ENCODE measurements around the gene BAG3.

Gene BAG3

GRCh38 chr10:119713744-119714483, 62.7 kb downstream of the BAG3 start:
- H3K27ac ChIP-seq: no peak overlapping the region
- TF ChIP-seq CTCF (conservative IDR thresholded peaks at IDR 0.05): no peak

GRCh38 chr10:119714484-119714816, 63.3 kb downstream of the BAG3 start:
- H3K27ac ChIP-seq: no peak overlapping the region
- no peak for TF ChIP-seq CTCF (conservative IDR thresholded peaks at IDR 0.05)

- TF ChIP-seq CTCF (conservative IDR thresholded peaks at IDR 0.05): no peak
Measured at GRCh38 chr10:119715628-119716505, 64.7 kb downstream of the BAG3 start.

DNA sequence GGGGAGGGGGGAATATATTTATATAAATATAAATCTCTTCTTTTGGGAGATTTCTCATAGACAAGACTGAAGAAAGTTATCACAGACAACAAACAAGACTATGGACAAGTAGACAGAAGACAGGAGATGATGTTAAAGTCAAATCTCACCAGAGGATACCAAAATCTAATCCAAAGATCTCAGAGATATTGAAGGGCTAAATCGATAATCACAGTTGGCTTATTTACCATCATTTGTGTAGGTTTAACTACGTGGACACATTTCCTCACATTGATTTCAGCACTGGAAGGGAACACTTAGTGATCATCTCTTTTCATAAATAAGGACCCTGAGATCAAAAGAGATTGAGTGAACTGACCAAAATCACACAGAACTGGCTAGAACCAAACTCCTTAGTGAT, 72.0 kb downstream of the BAG3 start:
- no peak for TF ChIP-seq CTCF (conservative IDR thresholded peaks at IDR 0.05)
- no peak overlapping the region for H3K27ac ChIP-seq

More at GRCh38 chr10:119715628-119716505, 64.7 kb downstream of the BAG3 start:
- H3K27ac ChIP-seq: no peak overlapping the region

DNA sequence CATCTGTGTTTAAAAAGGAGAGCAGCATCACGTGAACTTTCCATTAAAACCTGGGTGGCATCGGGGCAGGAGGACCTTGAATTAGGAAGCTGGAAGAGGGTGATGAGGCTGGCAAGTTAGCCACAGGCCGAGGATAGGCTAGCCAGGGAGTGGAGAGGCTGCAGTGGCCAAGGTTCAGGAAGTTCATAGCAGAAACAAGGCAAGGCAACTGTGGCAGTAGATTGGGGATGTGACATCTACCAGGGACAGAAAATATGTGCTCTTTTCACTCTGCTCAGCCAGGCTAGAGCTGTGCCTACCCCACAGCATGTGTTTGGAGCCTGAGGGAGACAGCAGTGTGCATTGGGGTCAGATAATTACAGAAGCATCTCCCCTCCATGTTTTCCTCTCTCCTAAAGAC, 72.4 kb downstream of the BAG3 start:
- no peak overlapping the region for H3K27ac ChIP-seq
- no peak for TF ChIP-seq CTCF (conservative IDR thresholded peaks at IDR 0.05)

GRCh38 chr10:119724593-119725516, 73.7 kb downstream of the BAG3 start:
- H3K27ac ChIP-seq: peak overlapping the region; percentile 80
- no peak for TF ChIP-seq CTCF (conservative IDR thresholded peaks at IDR 0.05)

DNA sequence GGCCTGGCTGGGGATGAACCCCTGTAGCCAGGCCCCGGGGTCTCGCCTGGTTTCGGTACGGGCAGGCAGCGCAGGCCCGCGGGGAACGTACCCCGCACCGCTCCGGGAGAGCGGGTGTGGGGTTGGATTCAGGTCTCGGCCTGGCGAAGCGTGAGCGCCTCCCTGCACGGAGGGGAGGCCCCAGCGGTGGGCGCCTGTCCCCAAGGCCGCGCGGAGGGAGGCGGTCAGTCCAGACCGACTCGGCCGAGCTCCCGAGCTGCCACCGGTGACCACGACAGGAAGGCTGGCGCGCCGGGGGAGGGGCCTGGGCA, 74.3 kb downstream of the BAG3 start:
- no peak for TF ChIP-seq CTCF (conservative IDR thresholded peaks at IDR 0.05)
- H3K27ac ChIP-seq: peak overlapping the region; percentile 80
